GM10248 (cell line): ENCODE data around the gene RAP1GAP2.
"Not testable (repeated sequence)": the region's sequence is repeated elsewhere in the genome, so short reads cannot be mapped to it uniquely, and the experiment has no call there.

ENCODE experiments used
- CTCF ChIA-PET: fragments of 300-600 bp; sonication (Branson Sonifier 250); formaldehyde crosslinking; extraction: SDS; loops from one replicate; lab custom pipeline; 2021; ENCODE audit warnings: antibody characterized with exemption; lab: Yijun Ruan, JAX
- POLR2A ChIA-PET: fragments of 350-650 bp; sonication (Branson Sonifier 250); formaldehyde crosslinking; extraction: SDS; loops from one replicate; lab custom pipeline; 2020; ENCODE audit warnings: antibody characterized with exemption; lab: Yijun Ruan, JAX
- DNase-seq: peaks from one replicate; pipeline ENCODE4 v3.0.0; 2012; ENCODE audit errors: extremely low spot score
- CTCF ChIP-seq: IDR thresholded peaks from 2 replicates; pipeline ENCODE4 v1.5.1; 2012; ENCODE audit warnings: mild to moderate bottlenecking, low read depth; ENCODE audit errors: extremely low read depth, missing control alignments, control extremely low read depth

The RAP1GAP2 gene

GRCh38 chr17:2986925-2987324 lies 190.7 kb downstream of the RAP1GAP2 start:
- CTCF ChIA-PET: no interaction called here
- no peak for DNase-seq
- no peak for TF ChIP-seq CTCF
- POLR2A ChIA-PET: no interaction called here

DNA sequence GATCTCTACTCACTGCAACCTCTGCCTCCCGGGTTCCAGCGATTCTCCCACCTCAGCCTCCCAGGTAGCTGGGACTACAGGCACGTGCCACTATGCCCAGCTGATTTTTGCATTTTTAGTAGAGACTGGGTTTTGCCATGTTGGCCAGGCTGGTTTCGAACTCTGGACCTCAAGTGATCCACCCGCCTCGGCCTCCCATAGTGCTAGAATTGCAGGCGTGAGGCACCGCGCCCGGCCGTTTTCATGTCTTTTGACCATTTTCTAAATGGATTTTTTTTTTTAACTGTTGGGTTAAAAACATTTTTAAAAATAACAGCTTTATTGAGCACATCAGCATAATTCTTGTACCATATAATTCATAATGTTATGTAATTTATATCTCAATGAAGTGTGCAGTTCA lies 193.2 kb downstream of the RAP1GAP2 start:
- DNase-seq, CTCF ChIA-PET: not testable (repeated sequence)

GRCh38 chr17:2989855-2990254 lies 193.6 kb downstream of the RAP1GAP2 start:
- no peak for DNase-seq
- ChIA-PET POLR2A (no interaction called here), CTCF (no interaction called here)
- TF ChIP-seq CTCF: no peak

More for the DNA sequence above, 193.2 kb downstream of the RAP1GAP2 start:
- POLR2A ChIA-PET: not testable (repeated sequence)

DNA sequence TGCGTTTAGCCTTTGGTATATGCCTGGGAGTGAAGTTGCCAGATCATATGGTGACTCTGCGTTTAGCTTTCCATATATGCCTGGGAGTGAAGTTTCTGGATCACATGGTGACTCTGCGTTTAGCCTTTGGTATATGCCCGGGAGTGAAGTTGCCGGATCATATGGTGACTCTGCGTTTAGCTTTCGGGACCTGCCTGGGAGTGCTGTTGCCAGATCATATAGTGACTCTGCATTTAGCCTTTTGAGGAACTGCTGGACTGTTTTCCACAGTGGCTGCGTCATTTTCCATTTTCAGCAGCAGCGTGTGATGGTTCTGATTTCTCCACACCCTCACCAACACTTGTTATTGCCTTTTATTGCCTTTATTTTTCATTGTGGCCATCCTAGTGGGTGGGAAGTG lies 194.2 kb downstream of the RAP1GAP2 start:
- no peak for DNase-seq
- CTCF ChIA-PET: no interaction called here
- no peak for TF ChIP-seq CTCF
- POLR2A ChIA-PET: no interaction called here

DNA sequence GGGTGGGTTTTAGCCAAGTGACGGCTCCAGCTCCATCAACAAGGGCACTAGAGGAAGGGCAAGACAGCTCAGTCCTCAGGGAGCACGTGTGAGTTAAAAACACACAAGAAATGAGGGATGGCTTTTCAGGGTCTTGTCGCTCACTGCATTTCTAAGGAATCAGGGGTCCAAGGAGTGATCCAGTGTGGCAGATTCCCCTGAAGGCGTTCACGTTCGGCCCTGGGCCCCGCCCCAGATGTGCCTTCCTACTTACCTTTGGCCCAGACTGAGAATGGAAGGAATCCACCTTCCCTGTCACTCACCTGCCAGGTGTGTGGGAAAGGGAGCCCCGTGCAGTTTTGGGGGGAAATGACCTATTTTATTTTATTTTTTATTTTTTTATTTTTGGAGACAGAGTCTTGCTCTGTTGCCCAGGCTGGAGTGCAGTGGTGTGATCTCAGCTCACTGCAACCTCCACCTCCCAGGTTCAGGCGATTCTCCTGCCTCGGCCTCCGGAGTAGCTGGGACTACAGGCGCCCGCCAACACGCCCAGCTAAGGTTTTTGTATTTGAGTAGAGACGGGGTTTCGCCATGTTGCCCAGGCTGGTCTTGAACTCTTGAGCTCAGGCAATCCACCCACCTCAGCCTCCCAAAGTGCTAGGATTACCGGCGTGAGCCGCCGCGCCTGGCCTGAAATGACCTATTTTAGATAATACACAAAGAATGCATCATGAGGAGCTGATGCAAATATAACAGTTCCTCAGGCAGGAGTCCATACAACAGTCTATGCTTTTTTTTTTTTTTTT lies 195.3 kb downstream of the RAP1GAP2 start:
- CTCF ChIA-PET: interaction anchor here (1.5 kb wide), 1 partner anchor 21 kb away, joined by 6 read pairs; no protein-coding TSS in a partner anchor
- POLR2A ChIA-PET, DNase-seq: not testable (repeated sequence)

DNA sequence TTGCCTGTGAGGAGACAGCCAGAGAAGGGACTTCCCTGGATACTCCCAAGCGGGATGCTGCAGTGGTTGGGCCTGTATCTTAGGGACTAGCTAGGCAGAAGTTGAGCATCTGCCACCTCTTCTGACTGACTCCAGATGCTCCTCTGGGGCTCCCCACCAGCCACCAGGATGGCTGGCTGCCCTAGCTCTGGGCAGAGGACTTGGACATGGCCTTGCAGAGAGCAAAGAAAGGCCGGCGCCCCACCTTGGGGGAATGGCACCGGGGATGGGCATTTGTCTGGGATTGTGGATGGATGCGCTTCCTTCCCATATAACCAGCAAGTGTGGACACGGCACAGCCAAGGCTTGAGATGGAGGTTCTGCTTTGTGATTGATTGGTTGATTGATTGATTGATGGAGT lies 198.2 kb downstream of the RAP1GAP2 start:
- POLR2A ChIA-PET: no interaction called here
- no peak for DNase-seq

GRCh38 chr17:2995377-2995776 lies 199.1 kb downstream of the RAP1GAP2 start:
- POLR2A ChIA-PET: no interaction called here
- CTCF ChIA-PET: no interaction called here
- DNase-seq: no peak
- no peak for TF ChIP-seq CTCF

More for the DNA sequence above, 198.2 kb downstream of the RAP1GAP2 start:
- CTCF ChIA-PET: no interaction called here
- no peak for TF ChIP-seq CTCF
